Lower leg skin (tissue), 3 donors: Measurements from ENCODE around the gene CHD6.

Source experiments
- POLR2A ChIP-seq, 2 donors: fragments of 450-650 bp; IDR thresholded peaks; one replicate each; pipeline ENCODE4 v1.6.1; 2016 to 2017; ENCODE audit warnings: antibody characterized with exemption in 2 of 2, mild to moderate bottlenecking in 1 of 2, moderate library complexity in 1 of 2
- TF ChIP-seq, protein P1 (sequence below), 3 donors: fragments of 450-650 bp; IDR thresholded peaks; one replicate each; pipeline ENCODE4 v1.5.1; 2016; ENCODE audit warnings: antibody characterized with exemption in 3 of 3, mild to moderate bottlenecking in 3 of 3, moderate library complexity in 2 of 3

DNA sequence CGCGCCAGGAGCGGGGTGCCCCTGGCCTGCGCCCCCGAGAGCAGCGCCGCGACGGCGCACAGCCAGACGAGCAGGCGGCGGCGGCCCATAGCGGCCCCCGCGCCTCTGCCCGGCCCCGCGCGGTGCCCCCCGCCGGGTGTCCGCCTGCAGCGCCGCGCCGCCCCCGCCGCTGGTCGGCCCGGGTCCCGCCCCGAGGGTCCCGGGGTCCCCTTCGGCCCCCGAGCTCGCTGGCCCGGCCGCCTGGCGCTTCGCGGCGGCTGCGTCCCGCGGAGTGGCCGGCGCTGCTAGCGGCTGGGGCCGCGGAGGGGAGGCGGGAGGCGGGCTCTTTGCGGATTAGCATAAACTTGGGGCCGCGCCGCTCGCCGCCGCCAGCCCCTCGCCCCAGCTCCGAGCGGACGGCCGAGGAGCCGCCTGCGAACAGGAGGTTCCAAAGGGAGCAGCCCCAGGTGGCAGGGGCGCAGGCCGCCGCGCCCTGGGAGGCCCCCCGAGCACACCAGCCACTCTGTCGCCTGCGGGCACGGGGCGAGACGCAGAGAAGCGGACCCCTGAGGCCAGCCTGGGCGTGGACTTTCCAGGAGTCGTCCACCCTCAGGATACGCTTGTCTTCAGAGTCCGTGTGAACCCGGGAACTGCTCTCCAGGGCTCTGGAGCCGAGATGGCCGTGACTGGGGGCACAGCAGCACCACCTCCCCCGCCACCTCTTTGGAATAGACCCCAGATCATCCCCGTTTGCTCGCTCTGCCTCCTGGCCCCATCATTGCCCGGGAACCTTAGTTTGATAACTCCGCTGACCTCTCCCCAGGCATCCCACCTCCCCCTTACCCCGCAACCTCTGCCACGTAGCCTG, 251.4 kb downstream of the CHD6 start, which contains the start of gene EMILIN3:
- TF ChIP-seq, protein P1, sequence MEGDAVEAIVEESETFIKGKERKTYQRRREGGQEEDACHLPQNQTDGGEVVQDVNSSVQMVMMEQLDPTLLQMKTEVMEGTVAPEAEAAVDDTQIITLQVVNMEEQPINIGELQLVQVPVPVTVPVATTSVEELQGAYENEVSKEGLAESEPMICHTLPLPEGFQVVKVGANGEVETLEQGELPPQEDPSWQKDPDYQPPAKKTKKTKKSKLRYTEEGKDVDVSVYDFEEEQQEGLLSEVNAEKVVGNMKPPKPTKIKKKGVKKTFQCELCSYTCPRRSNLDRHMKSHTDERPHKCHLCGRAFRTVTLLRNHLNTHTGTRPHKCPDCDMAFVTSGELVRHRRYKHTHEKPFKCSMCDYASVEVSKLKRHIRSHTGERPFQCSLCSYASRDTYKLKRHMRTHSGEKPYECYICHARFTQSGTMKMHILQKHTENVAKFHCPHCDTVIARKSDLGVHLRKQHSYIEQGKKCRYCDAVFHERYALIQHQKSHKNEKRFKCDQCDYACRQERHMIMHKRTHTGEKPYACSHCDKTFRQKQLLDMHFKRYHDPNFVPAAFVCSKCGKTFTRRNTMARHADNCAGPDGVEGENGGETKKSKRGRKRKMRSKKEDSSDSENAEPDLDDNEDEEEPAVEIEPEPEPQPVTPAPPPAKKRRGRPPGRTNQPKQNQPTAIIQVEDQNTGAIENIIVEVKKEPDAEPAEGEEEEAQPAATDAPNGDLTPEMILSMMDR (IDR thresholded peaks at IDR 0.05) = no peak
- TF ChIP-seq POLR2A (IDR thresholded peaks at IDR 0.05) = no peak
